ENCODE results near the gene C9orf72.

The C9orf72 gene

DNA sequence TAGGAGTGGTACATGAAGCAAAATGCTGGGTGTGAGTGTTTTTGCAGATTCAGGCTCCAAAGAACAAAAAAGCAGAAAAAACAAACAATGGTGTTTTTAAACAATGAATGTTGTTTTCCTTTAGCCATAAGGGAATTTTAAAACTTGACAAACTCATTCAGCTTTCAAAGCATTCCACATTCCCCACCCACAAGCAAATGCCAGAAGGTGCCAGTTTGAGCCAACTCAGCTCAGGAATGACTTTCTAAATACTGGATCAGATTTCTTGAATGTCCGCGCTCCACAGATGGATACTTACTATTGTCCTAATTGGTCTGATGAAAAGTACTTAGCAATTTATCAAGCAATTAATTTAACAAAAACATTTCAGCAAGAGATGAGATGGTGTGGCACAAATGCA, 30.8 kb downstream of the C9orf72 start:
- Histone ChIP-seq H3K36me3 (peaks cover 3% of the 10 kb centered on the region), H4K20me1 (no peaks in the 10 kb centered on the region), H3K4me3 (no peak overlapping the region), H3K9me3 (no peaks in the 10 kb centered on the region), H3K27ac (no peak overlapping the region), H3K4me2 (no peak overlapping the region), H3K4me1 (no peaks in the 10 kb centered on the region), H3K9ac (no peak overlapping the region), H3K27me3 (no peaks in the 10 kb centered on the region)
- TF ChIP-seq Cebpa-rat (IDR thresholded peaks at IDR 0.05), result no peak

DNA sequence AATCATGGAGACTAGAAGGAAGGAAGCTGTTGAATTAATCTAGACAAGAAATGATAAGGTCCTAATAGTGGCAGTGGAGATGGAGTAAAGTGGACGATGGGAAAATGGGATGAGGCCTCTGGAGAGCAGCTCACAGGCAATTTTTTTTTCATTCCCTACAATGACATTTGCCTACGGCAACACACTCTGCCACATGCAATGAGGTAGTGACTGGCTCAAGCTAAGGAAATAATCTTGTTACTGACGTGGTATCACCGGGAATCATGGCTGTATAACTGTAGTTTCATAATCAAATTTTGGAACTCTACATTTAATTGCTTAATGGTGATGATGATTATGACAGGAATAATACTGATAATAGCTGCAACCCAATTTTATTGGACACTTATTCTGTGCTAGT, 31.5 kb downstream of the C9orf72 start:
- H3K4me3 ChIP-seq, result no peak overlapping the region
- H3K4me1 ChIP-seq, result no peaks in the 10 kb centered on the region
- no peak overlapping the region for H3K4me2 ChIP-seq
- TF ChIP-seq Cebpa-rat (IDR thresholded peaks at IDR 0.05), result no peak
- no peaks in the 10 kb centered on the region for H3K27me3 ChIP-seq
- H3K9me3 ChIP-seq, result no peaks in the 10 kb centered on the region
- peaks cover 3% of the 10 kb centered on the region; the same call in 1 of the 2 replicates for H3K36me3 ChIP-seq
- H4K20me1 ChIP-seq, result no peaks in the 10 kb centered on the region
- no peak overlapping the region for H3K27ac ChIP-seq
- H3K9ac ChIP-seq, result no peak overlapping the region

GRCh38 chr9:27540502-27540901, 32.8 kb downstream of the C9orf72 start:
- Histone ChIP-seq H3K4me1 (no peaks in the 10 kb centered on the region), H3K9ac (no peak overlapping the region), H4K20me1 (no peaks in the 10 kb centered on the region), H3K27ac (no peak overlapping the region), H3K36me3 (peaks cover 7% of the 10 kb centered on the region; the same call in 1 of the 2 replicates), H3K4me2 (no peak overlapping the region), H3K27me3 (no peaks in the 10 kb centered on the region), H3K9me3 (no peaks in the 10 kb centered on the region), H3K4me3 (no peak overlapping the region)
- no peak for TF ChIP-seq Cebpa-rat (IDR thresholded peaks at IDR 0.05)

- Histone ChIP-seq H3K9me3 (no peaks in the 10 kb centered on the region), H3K27ac (no peak overlapping the region), H4K20me1 (no peaks in the 10 kb centered on the region), H3K27me3 (no peaks in the 10 kb centered on the region), H3K36me3 (0 out of 2 replicates have a peak, but pooled peaks cover 5% of the 10 kb centered on the region), H3K9ac (no peak overlapping the region), H3K4me1 (peaks cover under 1% of the 10 kb centered on the region; the same call in 1 of the 2 replicates), H3K4me3 (no peak overlapping the region), H3K4me2 (no peak overlapping the region)
- 0 out of 2 replicates have a peak, but pooled peaks have one; percentile 55 for TF ChIP-seq Cebpa-rat (IDR thresholded peaks at IDR 0.05)
Observed at GRCh38 chr9:27539479-27540441, 33.5 kb downstream of the C9orf72 start.

- Histone ChIP-seq H4K20me1 (no peaks in the 10 kb centered on the region), H3K4me2 (no peak overlapping the region), H3K36me3 (0 out of 2 replicates have a peak, but pooled peaks cover 5% of the 10 kb centered on the region), H3K9ac (no peak overlapping the region), H3K27ac (no peak overlapping the region), H3K4me3 (no peak overlapping the region), H3K9me3 (no peaks in the 10 kb centered on the region), H3K27me3 (no peaks in the 10 kb centered on the region), H3K4me1 (peaks cover 9% of the 10 kb centered on the region)
- no peak for TF ChIP-seq Cebpa-rat (IDR thresholded peaks at IDR 0.05)
Observed at GRCh38 chr9:27538647-27539046, 34.6 kb downstream of the C9orf72 start.

DNA sequence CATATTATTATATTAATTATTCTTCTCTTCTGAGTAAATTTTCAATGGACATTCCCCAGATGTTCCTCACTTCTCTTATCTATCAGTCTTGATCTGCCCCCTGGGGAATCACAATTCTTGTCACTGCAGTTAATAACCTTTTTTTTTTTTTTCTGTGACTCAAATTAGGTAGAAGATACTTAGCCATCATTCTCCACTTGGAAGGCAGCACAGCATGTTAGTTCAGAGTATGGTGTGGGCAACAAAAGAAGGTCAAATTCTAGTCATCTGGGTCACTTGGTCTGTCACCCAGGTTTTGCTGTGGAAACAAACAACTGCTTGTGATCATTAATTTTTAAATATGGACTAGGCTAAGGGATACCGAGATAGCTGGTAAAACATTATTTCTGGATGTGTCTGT, 35.5 kb downstream of the C9orf72 start:
- no peaks in the 10 kb centered on the region for H4K20me1 ChIP-seq
- H3K27ac ChIP-seq, result no peak overlapping the region
- H3K9ac ChIP-seq, result no peak overlapping the region
- H3K4me2 ChIP-seq, result no peak overlapping the region
- peaks cover 9% of the 10 kb centered on the region for H3K4me1 ChIP-seq
- H3K36me3 ChIP-seq, result 0 out of 2 replicates have a peak, but pooled peaks cover 5% of the 10 kb centered on the region
- no peaks in the 10 kb centered on the region for H3K27me3 ChIP-seq
- no peak for TF ChIP-seq Cebpa-rat (IDR thresholded peaks at IDR 0.05)
- no peaks in the 10 kb centered on the region for H3K9me3 ChIP-seq
- no peak overlapping the region for H3K4me3 ChIP-seq

DNA sequence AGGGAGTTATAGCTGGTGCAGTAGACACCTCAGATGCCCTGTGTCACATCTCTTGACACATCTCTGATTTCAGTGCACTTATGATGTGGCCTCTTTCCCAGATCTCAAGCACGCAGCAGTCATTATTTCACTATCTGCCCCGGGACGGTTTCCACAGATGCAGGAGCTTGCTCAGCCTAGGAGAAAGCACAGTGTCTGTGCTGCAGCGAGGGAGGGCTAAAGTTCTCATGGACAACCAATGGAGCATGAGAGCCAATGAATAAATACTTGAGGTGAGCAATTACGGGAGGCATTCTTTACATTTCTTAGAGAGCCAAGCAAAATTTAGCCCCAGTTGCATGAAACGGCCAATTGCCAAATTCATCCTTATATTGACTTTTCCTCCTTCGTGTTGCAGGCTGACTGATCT, 36.2 kb downstream of the C9orf72 start:
- H3K27me3 ChIP-seq, result no peaks in the 10 kb centered on the region

DNA sequence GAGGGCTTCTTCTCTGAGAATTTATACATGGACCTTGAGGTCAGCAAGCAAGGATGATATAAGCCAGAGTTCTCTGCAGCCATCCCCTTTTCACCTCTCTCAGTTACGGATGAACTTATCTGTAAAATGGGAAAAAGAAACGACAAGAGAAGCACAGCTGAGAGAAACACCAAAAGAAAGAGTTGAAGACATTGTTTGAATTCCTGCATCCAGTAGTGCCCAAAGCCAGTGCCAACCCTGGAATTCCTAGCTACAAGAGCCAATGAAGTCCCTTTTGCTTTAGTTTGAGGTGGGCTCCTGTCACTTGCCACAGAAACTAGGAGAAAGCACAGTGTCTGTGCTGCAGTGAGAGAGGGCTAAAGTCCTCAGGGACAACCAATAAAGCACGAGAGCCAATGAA, 37.1 kb downstream of the C9orf72 start:
- Histone ChIP-seq H3K4me3 (no peak overlapping the region), H3K4me2 (no peak overlapping the region), H3K27ac (no peak overlapping the region), H3K9me3 (no peaks in the 10 kb centered on the region), H3K9ac (no peak overlapping the region), H3K36me3 (0 out of 2 replicates have a peak, but pooled peaks cover 5% of the 10 kb centered on the region), H3K27me3 (no peaks in the 10 kb centered on the region), H3K4me1 (peaks cover 9% of the 10 kb centered on the region), H4K20me1 (no peaks in the 10 kb centered on the region)
- no peak for TF ChIP-seq Cebpa-rat (IDR thresholded peaks at IDR 0.05)

More for the DNA sequence above, 36.2 kb downstream of the C9orf72 start:
- H3K36me3 ChIP-seq, result 0 out of 2 replicates have a peak, but pooled peaks cover 5% of the 10 kb centered on the region
- no peak overlapping the region for H3K4me3 ChIP-seq
- H3K9me3 ChIP-seq, result no peaks in the 10 kb centered on the region
- H4K20me1 ChIP-seq, result no peaks in the 10 kb centered on the region
- H3K27ac ChIP-seq, result no peak overlapping the region
- peaks cover 9% of the 10 kb centered on the region for H3K4me1 ChIP-seq
- no peak overlapping the region for H3K4me2 ChIP-seq
- no peak for TF ChIP-seq Cebpa-rat (IDR thresholded peaks at IDR 0.05)
- no peak overlapping the region for H3K9ac ChIP-seq

DNA sequence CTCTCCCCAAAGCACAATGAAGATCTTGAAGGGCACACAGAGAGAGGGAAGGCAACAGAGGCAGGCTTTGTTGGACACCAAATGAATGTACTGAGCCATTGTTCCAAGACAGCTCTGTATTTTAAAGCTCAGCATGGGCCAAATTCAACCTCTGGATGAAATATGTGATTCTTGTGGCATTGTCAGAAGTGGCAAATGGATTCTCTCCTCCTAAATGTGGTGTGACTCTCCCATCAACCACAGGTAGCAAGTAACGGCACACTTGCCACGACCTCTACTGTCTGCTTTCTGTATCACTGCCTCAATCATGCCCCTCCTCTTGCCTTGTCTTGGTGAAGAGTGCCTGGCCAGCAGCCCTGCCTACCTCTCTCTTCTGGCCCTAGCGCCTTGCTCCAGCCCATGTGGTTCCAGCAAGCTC, 37.6 kb downstream of the C9orf72 start:
- TF ChIP-seq Cebpa-rat (IDR thresholded peaks at IDR 0.05), result no peak
- Histone ChIP-seq H3K36me3 (0 out of 2 replicates have a peak, but pooled peaks cover 5% of the 10 kb centered on the region), H3K4me2 (no peak overlapping the region), H4K20me1 (no peaks in the 10 kb centered on the region), H3K4me1 (peaks cover 9% of the 10 kb centered on the region), H3K9me3 (no peaks in the 10 kb centered on the region), H3K27me3 (no peaks in the 10 kb centered on the region), H3K27ac (no peak overlapping the region), H3K4me3 (no peak overlapping the region), H3K9ac (no peak overlapping the region)

DNA sequence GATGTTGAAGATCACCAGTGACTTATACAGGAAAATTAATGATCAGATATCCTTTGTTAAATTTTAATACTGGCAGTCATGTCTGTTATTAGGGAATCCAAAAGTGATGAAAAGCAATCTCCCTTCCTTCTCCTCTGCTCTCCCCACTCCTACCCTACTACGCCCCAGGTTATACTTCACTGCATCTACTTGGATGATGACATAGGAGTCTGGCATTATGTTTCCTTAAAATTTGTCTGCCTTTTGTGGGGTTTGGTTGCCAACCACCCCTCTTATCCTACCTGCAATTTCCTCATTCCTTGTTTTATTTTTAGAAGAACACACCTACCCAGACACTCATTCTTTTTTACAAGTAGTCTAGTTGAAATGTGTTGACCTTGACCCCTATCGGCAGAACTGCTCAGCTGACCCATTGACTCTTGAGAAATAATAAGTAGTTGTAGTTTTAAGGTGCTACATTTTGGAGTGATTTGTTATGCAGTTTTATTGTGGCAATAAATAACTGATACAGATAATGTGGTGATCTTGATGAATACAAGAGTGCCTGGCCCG, 38.5 kb downstream of the C9orf72 start:
- TF ChIP-seq Cebpa-rat (IDR thresholded peaks at IDR 0.05), result no peak
- Histone ChIP-seq H3K4me2 (peak overlapping the region; percentile 44), H3K9me3 (no peaks in the 10 kb centered on the region), H3K9ac (no peak overlapping the region), H3K27ac (no peak overlapping the region), H3K4me1 (peaks cover 13% of the 10 kb centered on the region), H3K4me3 (no peak overlapping the region), H3K27me3 (no peaks in the 10 kb centered on the region), H4K20me1 (no peaks in the 10 kb centered on the region), H3K36me3 (0 out of 2 replicates have a peak, but pooled peaks cover 5% of the 10 kb centered on the region)

All from BLaER1 (cell line).